ENCODE results near the gene BBS12.

- TF ChIP-seq, protein P1, sequence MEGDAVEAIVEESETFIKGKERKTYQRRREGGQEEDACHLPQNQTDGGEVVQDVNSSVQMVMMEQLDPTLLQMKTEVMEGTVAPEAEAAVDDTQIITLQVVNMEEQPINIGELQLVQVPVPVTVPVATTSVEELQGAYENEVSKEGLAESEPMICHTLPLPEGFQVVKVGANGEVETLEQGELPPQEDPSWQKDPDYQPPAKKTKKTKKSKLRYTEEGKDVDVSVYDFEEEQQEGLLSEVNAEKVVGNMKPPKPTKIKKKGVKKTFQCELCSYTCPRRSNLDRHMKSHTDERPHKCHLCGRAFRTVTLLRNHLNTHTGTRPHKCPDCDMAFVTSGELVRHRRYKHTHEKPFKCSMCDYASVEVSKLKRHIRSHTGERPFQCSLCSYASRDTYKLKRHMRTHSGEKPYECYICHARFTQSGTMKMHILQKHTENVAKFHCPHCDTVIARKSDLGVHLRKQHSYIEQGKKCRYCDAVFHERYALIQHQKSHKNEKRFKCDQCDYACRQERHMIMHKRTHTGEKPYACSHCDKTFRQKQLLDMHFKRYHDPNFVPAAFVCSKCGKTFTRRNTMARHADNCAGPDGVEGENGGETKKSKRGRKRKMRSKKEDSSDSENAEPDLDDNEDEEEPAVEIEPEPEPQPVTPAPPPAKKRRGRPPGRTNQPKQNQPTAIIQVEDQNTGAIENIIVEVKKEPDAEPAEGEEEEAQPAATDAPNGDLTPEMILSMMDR (IDR thresholded peaks at IDR 0.05), result no peak
- no peak for TF ChIP-seq EZH2 (IDR thresholded peaks at IDR 0.05; ENCODE audit: borderline replicate concordance, insufficient read depth, low read depth, low read length, poor library complexity, severe bottlenecking)
These were observed 42.5 kb downstream of the BBS12 start for GRCh38 chr4:122775039-122775438.

All from B cell (primary cell).